ENCODE measurements around the gene TNNI3K.

DNA sequence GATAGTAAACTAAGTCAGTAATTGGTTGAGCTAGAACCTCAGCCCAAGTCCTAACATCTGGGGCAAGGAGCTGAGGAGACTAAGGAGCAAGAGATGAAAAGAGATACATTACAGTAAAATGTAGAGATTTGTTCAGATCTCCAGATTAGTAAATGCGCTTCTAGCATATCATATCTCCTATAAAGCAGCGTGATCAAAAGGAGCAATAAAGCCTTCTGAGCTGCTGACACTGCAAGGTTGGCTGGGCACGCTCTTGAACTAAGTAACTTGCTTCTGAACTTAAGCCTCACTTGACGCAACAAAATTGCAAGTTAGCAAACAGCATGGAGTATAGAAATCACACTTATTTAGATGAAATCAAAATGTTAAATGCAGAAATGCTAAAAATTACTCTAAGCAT lies 196.3 kb downstream of the TNNI3K start:
- TF ChIP-seq, protein P1, sequence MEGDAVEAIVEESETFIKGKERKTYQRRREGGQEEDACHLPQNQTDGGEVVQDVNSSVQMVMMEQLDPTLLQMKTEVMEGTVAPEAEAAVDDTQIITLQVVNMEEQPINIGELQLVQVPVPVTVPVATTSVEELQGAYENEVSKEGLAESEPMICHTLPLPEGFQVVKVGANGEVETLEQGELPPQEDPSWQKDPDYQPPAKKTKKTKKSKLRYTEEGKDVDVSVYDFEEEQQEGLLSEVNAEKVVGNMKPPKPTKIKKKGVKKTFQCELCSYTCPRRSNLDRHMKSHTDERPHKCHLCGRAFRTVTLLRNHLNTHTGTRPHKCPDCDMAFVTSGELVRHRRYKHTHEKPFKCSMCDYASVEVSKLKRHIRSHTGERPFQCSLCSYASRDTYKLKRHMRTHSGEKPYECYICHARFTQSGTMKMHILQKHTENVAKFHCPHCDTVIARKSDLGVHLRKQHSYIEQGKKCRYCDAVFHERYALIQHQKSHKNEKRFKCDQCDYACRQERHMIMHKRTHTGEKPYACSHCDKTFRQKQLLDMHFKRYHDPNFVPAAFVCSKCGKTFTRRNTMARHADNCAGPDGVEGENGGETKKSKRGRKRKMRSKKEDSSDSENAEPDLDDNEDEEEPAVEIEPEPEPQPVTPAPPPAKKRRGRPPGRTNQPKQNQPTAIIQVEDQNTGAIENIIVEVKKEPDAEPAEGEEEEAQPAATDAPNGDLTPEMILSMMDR (IDR thresholded peaks at IDR 0.05; ENCODE audit: control extremely low read depth in 1 of 3, insufficient read depth in 1 of 3, low read depth in 1 of 3, low read length in 3 of 3): no peak
- TF ChIP-seq POLR2A (IDR thresholded peaks at IDR 0.05; ENCODE audit: control extremely low read depth in 1 of 2, low read depth in 2 of 2, low read length in 2 of 2) (no peak), CBX8 (IDR thresholded peaks at IDR 0.05; ENCODE audit: borderline replicate concordance, low read depth, low read length) (no peak), CREB1 (IDR thresholded peaks at IDR 0.05) (no peak), EP300 (IDR thresholded peaks at IDR 0.05; ENCODE audit: borderline replicate concordance in 1 of 2, low read depth in 2 of 2, low read length in 2 of 2) (no peak), JUND (IDR thresholded peaks at IDR 0.05; ENCODE audit: low read length) (no peak)

Measured in H1 (cell line).